GM19240 (cell line): ENCODE measurements around the gene IZUMO4.
"Not testable (repeated sequence)": the region's sequence is repeated elsewhere in the genome, so short reads cannot be mapped to it uniquely, and the experiment has no call there.

Source experiments
- DNase-seq: peaks from one replicate; pipeline ENCODE4 v3.0.0; 2011; ENCODE audit warnings: low spot score; ENCODE audit not compliant: insufficient read length

IZUMO4 gene

DNA sequence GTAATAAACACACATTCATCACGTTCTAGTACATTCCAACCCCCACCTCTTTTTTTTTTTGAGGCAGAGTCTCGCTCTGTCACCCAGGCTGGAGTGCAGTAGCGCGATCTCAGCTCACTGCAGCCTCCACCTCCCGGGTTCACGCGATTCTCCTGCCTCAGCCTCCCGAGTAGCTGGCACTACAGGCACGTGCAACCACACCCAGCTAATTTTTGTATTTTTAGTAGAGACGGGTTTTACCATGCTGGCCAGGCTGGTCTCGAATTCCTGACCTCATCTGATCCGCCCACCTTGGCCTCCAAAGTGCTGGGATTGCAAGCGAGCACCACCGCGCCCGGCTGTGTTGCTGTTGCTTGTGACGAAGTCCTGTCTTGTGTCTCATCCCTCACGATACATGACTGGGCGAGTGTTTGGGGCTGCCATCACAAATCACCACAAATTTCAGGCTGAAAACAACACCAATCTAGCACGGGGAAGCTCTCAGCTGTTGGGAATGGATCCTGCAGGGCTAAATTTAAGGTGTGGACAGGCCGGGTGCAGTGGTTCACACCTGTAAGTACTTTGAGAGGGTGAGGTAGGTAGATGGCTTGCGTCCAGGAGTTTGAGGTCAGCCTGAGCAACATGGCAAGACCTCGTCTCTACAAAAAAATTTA, 16.3 kb upstream of the IZUMO4 start:
- DNase-seq = no peak

DNA sequence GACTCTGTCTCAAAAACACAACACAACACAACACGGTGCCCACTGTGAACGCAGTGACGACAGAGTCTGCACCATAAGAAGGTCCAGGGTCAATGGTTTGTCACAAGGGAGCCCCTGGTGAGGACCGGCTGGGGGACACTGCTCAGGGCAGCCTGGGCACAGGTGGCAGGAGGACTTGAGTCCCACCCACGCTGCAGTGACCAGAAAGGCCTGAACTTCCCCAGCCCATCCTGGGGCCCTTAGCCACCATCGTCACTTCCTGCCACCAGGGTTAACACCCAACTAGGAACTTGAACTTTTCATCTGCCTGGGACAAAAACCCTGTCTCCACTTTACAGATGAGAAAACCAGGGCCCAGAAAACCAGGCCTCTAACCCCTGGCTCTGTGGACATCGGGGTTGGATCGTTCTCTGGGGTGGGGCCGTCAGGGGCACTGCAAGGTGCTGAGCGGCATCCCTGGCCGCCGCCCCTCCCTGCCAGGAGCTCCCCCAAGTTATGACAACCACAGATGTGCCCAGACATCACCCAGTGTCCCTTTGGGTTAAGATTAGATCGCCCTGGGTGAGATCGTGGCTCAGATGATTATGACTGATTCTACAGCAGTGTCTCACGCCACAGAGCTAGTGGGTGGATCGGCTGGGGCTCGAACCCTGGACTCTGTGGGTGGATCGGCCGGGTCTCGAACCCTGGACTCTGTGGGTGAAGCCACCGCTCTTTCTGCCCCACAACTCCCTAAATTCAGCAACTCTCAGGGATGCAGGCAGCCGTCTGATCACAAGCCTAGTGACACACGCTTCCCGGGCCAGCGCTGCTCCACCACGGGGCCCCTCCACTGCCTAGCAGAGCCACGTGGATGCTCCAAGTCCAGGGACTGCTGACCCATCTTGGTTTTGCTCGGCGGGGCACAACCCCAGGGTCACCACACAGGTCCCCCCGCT, 14.6 kb upstream of the IZUMO4 start:
- DNase-seq = no peak

DNA sequence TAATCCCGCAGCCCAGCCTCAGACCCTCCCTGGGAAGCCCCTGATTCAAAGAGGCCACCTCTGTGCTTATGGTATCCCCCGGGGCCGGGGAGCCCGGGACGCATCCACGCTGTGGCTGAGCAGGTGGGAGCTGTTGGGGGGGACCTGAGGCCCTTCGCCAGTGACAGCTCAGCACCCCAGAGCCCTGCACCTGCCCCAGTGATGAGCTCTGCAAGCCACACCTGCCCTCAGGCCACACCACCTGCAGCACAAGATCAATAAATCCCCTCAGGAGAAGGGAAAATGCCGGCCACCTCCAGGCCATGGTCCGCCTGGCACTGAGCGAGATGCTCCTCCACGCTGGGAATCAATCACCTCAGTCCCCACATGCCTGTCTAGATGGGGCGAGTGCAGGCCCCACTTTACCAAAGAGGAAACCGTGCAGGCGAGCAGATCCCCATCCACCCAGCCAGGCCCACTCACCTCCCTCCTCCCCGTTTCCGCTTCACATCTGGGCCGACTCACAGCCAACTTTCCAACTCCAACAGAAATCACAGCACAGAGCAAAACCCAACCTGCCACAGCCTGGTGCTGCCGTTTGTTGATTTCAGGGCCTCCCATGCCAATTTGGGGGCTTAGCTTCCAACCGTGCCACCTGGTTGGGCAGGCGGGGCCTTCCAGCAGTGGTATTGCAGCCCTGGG, 13.4 kb upstream of the IZUMO4 start:
- DNase-seq = peak; percentile 58

DNA sequence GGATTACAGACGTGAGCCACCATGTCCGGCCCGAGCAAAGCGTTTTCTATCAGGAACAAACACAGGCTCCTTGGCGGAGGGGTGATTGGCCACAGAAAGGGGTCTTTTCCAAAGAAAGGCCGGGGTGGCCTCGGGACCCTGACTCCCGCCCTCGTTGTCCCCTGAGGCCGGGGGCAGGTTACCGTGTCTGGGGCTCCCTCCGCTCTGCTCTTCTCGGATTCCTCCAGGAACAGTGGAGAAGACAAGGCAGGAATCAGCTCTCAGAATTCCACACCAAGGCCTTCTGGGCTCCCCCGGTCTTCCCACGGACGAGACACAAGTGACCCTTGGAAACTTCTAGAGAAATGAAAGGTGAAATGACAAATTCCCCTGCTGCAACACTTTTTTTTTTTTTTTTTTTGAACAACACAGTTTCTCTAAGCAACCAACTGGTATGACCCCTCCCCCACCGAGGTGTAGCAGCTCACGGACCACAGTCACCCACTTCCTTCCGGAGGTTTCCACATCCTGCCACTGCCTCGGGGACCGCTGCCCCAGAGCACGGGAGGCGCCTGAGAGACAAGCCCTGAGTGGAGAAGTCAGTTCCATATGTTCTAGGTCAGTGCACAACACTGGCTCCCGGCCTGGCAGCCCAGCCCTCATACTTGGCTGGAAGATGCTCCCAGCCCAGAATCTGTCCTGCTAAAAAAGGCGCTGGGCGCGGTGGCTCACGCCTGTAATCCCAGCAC, 11.6 kb upstream of the IZUMO4 start:
- DNase-seq = peak; percentile 88

DNA sequence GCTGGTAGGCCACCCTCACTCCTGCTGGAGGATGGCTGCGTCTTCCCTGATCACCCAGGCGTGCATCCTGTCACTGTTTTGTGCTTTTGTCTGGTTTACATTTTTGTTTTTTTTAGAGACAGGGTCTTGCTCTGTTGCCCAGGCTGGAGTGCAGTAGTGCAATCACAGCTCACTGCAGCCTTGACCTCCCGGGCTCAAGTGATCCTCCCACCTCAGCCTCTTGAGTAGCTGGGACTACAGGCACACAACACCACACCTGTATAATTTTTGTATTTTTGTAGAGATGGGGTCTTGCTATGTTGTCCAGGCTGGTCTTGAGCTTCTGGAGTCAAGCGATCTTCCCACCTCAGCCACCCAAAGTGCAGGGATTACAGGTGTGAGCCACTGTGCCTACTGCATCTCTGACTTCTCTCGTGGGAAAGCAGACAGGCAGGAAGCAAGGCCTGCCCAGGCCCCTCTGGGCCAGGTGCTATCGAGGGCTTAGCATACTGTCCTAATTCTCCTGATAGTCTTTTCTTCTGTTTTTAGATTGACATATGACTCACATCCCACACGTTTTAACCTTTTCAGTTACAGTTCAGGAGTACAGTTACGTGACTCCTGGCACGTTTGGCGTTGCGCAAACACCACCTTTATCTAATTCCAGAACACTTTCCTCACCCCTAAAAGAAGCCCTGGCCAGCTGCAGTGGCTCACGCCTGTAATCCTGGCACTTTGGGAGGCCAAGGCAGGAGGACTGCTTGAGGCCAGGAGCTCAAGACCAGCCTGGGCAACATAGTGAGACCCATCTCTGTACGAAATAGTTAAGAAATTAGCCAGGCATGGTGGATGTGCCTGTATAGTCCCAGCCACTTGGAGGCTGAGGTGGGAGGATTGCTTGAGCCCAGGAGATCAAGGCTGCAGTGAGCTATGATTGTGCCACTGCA, 9.8 kb upstream of the IZUMO4 start:
- DNase-seq = not testable (repeated sequence)

DNA sequence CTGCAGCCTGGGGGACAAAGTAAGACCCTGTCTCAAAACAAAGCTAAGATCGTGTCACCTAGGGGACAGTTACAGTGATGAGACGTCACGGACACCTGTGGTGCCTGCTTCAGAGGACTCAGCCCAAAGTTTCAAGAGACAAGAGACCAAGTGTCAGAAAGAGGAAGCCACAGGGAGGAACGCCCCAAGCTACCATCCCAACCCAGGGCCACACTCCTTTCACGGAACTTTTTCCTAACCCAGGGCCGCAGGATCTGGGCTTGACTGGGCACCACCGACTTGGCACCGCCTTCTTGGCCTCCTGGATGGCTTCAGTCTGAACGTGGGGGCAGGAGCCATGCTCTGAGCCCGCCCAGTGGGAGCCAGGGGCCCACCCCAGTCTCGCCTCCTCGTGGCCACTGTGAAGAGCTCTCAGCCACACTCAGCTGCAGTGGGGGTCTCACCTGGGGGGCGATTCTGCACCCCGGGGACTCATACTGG, 9.1 kb upstream of the IZUMO4 start:
- no peak for DNase-seq

DNA sequence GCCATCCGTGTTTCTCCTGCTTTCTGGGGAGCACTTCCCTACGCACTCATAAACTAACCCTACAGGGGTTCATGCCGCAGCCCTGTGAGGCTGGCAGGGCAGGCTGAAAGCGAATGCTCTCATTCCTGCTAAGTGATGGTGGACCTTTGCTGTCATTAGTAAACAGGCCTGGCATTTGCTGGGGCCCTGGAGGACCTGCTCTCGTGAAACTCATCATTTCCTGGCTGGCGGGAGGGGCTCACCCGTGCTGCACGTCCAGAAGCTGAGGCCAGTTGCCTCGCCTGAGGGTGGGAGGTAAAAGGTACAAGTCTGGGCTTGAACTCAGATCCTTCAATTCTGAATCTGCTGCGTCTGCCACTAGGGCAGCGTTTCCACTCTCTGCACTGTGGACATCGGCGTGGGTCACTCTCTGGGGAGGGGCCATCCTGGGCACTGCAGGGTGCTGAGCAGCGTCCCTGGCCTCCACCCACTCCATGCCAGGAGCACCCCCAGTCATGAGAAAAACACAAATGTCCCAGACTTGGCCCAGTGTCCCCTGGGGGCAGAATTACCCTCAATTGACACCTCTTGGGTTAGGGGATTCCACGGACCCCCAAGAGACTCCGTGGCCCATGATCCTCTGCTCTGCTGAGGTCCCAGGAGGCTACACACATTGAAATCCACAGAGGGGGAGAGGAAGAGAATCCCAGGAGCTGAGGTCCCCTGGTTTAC, 7.6 kb upstream of the IZUMO4 start:
- DNase-seq = no peak

DNA sequence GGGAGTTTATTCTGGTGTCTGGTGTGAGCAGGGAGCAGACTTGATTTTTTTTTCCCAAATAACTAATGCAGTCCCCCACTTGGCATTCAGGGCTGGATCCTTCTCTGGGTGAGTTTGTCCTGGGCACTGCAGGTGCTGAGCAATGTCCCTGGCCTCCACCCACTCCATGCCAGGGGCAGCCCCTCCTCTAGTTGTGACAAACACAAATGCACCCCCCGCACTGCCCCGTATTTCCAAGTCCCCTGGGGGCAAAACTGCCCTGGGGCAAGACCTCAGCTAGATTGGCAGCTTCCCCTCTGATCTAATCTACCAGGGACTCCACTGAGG, 7.0 kb upstream of the IZUMO4 start:
- no peak for DNase-seq

DNA sequence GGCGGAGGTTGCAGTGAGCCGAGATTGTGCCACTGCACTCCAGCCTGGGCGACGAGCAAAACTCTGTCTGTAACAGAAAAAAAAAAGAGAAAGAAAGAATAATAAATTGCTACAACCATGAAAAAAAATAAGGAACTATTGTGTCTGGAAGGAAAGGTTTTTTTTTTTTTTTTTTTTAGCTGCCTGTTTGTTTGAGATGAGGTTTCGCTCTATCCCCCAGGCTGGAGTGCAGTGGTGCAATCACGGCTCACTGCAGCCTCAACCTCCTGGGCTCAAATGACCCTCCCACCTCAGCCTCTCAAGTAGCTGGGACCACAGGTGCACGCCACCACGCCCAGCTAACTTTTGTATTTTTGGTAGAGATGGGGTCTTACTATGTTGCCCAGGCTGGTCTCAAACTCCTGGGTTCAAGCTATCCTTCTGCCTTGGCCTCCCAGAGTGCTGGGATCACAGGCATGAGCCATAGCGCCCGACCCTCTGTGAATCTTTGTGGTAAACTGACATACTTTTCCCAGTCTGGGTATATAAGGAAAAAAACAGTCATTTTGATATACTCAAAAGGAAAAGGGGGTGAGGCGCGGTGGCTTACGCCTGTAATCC, 4.7 kb upstream of the IZUMO4 start:
- DNase-seq = not testable (repeated sequence)

DNA sequence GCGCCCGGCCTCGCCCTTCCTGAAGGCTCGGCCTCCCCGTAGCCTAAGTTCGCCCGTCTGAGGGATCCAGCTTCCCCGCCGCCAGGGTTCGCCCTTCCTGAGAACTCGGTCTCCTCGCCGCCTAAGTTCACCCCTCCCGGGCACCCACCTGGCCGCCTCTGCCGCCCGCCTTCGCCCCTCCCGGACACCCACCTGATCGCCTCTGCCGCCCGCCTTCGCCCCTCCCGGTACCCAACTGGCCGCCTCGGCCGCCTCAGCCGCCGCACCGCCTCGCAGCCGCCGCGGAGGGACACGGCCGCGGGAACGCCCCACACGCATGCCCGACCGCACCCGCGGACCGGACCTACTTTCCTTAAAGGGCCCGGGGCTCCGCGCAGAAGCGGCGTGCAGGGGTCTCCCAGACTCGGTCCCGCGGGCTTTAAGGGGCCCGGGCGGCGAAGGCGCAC, 658 bp upstream of the IZUMO4 start, which contains the start of gene MOB3A:
TSS of gene MOB3A (minus strand) at position 293 of the 446 bp plus-strand sequence. CDS start 17,766 bp downstream, outside the sequence.
- DNase-seq = no peak

DNA sequence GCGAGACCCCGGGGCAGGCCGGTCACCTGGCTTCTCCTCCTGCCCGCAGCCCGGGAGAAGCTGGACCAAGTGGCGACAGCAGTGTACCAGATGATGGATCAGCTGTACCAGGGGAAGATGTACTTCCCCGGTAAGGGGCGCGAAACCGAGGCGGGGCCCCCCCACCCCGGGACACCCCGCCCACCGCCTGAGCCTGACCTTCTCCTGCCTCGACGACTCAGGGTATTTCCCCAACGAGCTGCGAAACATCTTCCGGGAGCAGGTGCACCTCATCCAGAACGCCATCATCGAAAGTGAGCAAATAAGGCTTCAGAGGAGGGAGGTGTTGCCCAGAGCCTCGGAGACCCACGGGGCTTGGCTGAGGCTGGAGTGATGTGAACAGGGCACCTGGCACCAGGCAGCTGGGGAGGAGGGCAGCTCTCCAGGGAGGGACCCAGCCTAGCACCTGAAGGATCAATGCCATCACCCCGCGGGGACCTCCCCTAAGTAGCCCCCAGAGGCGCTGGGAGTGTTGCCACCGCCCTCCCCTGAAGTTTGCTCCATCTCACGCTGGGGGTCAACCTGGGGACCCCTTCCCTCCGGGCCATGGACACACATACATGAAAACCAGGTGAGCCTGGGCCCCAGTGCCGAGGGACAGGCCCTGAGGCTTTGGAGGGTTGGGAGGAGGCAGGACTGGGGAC, 629 bp downstream of the IZUMO4 start:
- peak; percentile 58 for DNase-seq

DNA sequence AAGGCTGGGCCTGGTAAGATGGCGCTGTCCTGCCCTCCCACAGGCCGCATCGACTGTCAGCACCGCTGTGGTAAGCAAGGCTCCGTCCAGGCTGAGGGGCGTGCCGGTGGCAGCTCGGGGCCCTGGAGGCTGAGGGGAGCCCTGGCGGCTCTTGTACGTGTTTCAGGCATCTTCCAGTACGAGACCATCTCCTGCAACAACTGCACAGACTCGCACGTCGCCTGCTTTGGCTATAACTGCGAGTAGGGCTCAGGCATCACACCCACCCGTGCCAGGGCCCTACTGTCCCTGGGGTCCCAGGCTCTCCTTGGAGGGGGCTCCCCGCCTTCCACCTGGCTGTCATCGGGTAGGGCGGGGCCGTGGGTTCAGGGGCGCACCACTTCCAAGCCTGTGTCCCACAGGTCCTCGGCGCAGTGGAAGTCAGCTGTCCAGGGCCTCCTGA, 1.2 kb downstream of the IZUMO4 start:
- no peak for DNase-seq

DNA sequence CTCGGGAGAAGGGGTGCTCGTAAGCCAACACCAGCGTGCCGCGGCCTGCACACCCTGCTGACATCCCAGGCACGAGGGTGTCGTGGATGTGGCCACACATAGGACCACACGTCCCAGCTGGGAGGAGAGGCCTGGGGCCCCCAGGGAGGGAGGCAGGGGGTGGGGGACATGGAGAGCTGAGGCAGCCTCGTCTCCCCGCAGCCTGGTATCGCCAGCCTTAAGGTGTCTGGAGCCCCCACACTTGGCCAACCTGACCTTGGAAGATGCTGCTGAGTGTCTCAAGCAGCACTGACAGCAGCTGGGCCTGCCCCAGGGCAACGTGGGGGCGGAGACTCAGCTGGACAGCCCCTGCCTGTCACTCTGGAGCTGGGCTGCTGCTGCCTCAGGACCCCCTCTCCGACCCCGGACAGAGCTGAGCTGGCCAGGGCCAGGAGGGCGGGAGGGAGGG, 2.4 kb downstream of the IZUMO4 start:
- no peak for DNase-seq

DNA sequence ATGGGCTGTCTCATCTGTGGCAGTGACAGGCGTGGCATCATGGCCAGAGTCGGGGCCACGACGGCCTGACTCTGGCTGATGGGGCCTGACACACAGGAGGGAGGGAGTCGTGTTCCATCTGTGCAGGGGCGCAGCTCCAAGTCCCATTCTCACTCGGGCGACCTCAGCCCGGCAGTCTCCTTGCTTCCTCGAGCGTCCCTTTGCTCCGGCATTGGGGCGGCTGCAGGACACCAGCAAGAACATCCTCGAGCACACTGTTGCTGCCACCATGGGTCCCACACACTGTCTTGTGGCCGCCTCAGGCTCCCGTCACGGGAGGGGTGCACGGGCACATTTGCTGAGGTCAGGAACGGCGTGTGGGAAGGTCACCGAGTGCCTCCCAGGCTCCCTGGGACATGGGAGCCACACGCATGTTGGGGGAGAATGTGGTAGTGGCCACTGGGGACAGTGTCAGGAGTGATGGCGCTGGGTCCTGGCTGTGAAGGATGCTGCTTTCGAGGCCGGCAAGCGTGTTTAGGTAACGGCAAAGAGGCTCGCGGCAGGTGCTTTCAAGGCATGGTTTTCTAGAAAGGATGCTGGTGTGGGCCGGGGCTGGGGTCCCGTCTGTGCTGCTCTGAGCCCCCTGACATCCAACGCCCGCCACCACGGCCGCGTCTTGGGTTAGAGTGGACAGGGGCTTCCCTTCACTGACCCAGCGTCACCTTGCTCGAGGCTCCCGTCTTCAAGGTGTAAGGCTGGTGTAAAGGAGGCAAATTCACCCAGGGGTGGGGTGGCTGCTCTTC, 3.4 kb downstream of the IZUMO4 start:
- no peak for DNase-seq

DNA sequence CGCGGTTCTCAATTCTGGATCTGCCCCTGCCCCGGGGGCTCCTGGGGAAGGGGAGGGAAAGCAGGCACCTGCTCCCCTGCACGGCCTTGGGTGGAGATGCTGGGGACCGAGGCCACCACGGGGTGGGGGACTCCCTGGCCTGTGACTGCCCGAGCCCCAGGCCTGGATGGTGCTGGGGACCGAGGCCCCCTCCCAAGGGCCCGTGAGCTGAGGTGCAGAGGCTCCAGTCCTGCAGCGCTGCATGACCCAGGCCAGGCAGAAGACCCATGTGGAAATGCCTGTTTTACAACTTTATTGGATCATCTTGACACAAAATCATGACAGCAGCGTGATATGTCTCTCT, 4.0 kb downstream of the IZUMO4 start:
- no peak for DNase-seq

DNA sequence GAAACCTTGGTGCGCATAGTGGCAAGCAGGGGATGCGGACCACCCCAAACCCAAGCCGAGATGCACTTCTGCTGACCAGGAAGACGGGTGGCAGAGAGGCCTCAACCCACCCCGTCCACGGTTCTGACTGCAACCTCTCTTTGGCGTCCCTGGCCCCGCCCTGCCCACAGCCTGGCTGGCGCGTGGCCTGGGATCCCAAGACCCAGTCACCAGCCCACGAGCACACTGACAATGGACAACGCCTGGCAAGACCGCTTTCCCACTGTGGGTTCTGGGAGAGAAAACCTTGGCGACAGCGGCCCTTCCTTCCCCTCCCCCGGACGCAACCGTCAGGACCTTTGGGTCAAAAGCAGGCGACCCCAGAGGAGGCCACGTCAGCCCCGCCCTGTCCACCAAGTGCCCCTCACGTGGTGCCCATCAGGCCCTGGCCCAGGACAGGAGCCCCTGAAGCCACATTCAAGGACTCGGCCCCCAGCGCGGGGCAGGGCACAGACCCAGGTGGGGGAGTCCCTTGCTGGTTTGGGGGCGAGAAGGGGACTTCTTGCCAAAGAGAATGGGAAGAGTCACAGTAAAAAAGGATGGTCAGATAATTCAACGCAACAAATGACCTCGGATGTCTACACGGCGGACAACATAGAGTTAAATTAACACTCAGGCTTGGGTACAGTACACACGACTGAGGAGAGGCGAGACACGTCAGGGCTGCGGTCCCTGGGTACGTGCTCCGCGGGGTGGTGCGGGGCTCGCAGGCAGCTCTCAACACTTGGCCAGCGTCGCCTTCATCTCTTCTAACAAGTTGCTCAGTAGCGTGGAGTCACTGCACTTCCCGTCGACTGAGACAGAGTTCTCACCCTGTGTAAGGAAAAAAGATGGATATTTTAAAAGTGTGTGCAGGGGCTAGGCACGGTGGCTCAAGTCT, 5.0 kb downstream of the IZUMO4 start:
- DNase-seq = no peak
